GM10248 (cell line): ENCODE results near the gene DEFB119.

ENCODE experiments used
- CTCF ChIA-PET: fragments of 300-600 bp; sonication (Branson Sonifier 250); formaldehyde crosslinking; extraction: SDS; loops from one replicate; lab custom pipeline; 2021; ENCODE audit warnings: antibody characterized with exemption; lab: Yijun Ruan, JAX
- POLR2A ChIA-PET: fragments of 350-650 bp; sonication (Branson Sonifier 250); formaldehyde crosslinking; extraction: SDS; loops from one replicate; lab custom pipeline; 2020; ENCODE audit warnings: antibody characterized with exemption; lab: Yijun Ruan, JAX
- DNase-seq: peaks from one replicate; pipeline ENCODE4 v3.0.0; 2012; ENCODE audit errors: extremely low spot score
- TF ChIP-seq, protein P1 (sequence below): IDR thresholded peaks from 2 replicates; pipeline ENCODE4 v1.5.1; 2012; ENCODE audit warnings: mild to moderate bottlenecking, low read depth; ENCODE audit errors: extremely low read depth, missing control alignments, control extremely low read depth

Gene DEFB119

DNA sequence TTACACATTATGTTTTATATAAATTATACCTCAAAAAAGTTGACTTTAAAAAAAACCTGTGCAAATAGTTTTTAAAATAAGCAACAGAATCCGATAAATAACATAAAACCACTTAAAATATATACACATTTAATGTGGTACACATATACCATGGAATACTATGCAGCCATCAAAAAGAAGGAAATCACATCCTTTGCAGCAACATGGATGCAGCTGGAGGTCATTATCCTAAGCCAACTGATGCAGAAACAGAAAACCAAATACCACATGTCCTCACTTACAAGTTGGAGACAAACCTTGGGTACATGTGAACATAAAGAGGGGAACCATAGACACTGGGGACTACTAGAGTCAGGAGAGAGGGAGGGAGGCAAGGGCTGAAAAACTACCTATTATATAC lies 19.6 kb upstream of the DEFB119 start:
- ChIA-PET CTCF (no interaction called here), POLR2A (no interaction called here)
- DNase-seq = no peak
- TF ChIP-seq, protein P1, sequence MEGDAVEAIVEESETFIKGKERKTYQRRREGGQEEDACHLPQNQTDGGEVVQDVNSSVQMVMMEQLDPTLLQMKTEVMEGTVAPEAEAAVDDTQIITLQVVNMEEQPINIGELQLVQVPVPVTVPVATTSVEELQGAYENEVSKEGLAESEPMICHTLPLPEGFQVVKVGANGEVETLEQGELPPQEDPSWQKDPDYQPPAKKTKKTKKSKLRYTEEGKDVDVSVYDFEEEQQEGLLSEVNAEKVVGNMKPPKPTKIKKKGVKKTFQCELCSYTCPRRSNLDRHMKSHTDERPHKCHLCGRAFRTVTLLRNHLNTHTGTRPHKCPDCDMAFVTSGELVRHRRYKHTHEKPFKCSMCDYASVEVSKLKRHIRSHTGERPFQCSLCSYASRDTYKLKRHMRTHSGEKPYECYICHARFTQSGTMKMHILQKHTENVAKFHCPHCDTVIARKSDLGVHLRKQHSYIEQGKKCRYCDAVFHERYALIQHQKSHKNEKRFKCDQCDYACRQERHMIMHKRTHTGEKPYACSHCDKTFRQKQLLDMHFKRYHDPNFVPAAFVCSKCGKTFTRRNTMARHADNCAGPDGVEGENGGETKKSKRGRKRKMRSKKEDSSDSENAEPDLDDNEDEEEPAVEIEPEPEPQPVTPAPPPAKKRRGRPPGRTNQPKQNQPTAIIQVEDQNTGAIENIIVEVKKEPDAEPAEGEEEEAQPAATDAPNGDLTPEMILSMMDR = no peak

GRCh38 chr20:31406115-31406514 lies 15.7 kb upstream of the DEFB119 start, which contains the start of gene DEFB121:
TSS of gene DEFB121 (minus strand) at chr20:31406215. CDS start at chr20:31406152, 63 bp downstream.
- POLR2A ChIA-PET = no interaction called here
- TF ChIP-seq, protein P1 = no peak
- no peak for DNase-seq
- CTCF ChIA-PET = interaction anchor here (1.9 kb wide), 1 partner anchor 18 kb away, joined by 7 read pairs; no protein-coding TSS in a partner anchor

GRCh38 chr20:31403886-31404285 lies 13.5 kb upstream of the DEFB119 start:
- ChIA-PET CTCF (interaction anchor here (1.0 kb wide), 1 partner anchor 27 kb away, joined by 5 read pairs; no protein-coding TSS in a partner anchor), POLR2A (no interaction called here)
- DNase-seq = no peak
- TF ChIP-seq, protein P1 = no peak

DNA sequence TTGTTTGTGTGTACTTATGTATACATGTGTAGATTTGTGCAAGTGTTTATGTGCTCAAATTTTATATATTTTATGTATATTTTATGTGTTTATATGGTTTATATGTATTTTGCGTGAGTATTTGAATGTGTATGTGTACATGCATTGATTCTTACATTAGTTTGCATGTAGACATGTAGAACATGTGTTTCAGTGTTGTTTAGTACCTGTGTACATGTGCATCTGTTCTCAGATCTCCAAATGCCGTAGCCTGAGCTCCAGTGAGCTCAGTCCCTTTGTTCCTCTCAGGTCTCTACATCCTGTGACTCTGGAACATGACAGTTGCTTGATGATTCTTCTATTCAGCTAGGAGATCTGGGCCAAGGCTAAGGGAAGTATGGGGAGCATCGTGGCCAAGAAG lies 4.5 kb upstream of the DEFB119 start:
- TF ChIP-seq, protein P1 = no peak
- POLR2A ChIA-PET = no interaction called here
- DNase-seq = no peak
- CTCF ChIA-PET = no interaction called here

DNA sequence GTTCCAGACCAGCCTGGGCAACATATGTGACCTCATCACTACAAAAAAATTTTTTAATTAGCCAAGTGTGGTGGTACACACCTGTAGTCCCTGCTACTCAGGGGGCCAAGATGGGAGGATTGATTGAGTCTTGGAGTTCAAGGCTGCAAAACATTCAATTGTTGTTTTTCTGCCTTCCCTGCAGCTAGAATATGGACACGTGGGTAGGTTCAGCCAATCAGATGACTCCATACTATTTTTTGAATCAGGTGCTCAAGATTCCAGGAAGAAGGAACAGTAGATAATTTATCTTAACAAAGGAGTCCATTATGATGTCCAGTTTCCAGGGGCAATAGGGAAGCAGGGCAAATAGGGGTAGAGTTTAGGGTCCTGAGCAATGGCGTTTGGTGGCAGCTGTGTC lies 2.4 kb upstream of the DEFB119 start:
- POLR2A ChIA-PET = no interaction called here
- no peak for DNase-seq
- TF ChIP-seq, protein P1 = no peak
- CTCF ChIA-PET = interaction anchor here (1.5 kb wide), 1 partner anchor 20 kb away, joined by 3 read pairs; no protein-coding TSS in a partner anchor

GRCh38 chr20:31374346-31374745 lies 16.0 kb downstream of the DEFB119 start:
- TF ChIP-seq, protein P1 = no peak
- DNase-seq = no peak
- POLR2A ChIA-PET = no interaction called here
- CTCF ChIA-PET = no interaction called here
